HEK293T (cell line): Measurements from ENCODE around the gene SUPT5H.
A peak's percentile ranks its signal among the peaks of the same experiment; 100 is the strongest.

Experiments
- CTCF ChIA-PET: fragments of 350-600 bp; formaldehyde crosslinking; extraction: SDS; loops from one replicate; lab custom pipeline; 2021; ENCODE audit warnings: antibody characterized with exemption, inconsistent platforms; lab: Yijun Ruan, JAX
- POLR2A ChIA-PET: fragments of 350-600 bp; formaldehyde crosslinking; extraction: SDS; loops from one replicate; lab custom pipeline; 2020; ENCODE audit warnings: antibody characterized with exemption, inconsistent platforms; lab: Yijun Ruan, JAX
- DNase-seq: peaks from one replicate; pipeline ENCODE4 v3.0.0; 2012; ENCODE audit warnings: mixed read lengths; ENCODE audit errors: extremely low spot score
- ARNT ChIP-seq: fragments of 450-650 bp; IDR thresholded peaks from 2 replicates; pipeline ENCODE4 v1.6.1; 2017; ENCODE audit warnings: mild to moderate bottlenecking
- BHLHE40 ChIP-seq: fragments of 450-650 bp; IDR thresholded peaks from 2 replicates; pipeline ENCODE4 v1.6.1; 2016; ENCODE audit warnings: mild to moderate bottlenecking, moderate library complexity, borderline replicate concordance
- CTBP1 ChIP-seq: fragments of 450-650 bp; IDR thresholded peaks from 2 replicates; pipeline ENCODE4 v1.6.1; 2016; ENCODE audit warnings: borderline replicate concordance
- ELF4 ChIP-seq: fragments of 450-650 bp; IDR thresholded peaks from 2 replicates; pipeline ENCODE4 v1.6.1; 2017; ENCODE audit warnings: antibody characterized with exemption
- FOXA1 ChIP-seq: fragments of 450-650 bp; IDR thresholded peaks from 2 replicates; pipeline ENCODE4 v1.6.1; 2016; ENCODE audit warnings: mild to moderate bottlenecking
- FOXK2 ChIP-seq: fragments of 450-650 bp; IDR thresholded peaks from 2 replicates; pipeline ENCODE4 v1.6.1; 2016; ENCODE audit warnings: mild to moderate bottlenecking
- FOXM1 ChIP-seq: fragments of 450-650 bp; IDR thresholded peaks from 2 replicates; pipeline ENCODE4 v1.6.1; 2017; ENCODE audit warnings: mild to moderate bottlenecking, borderline replicate concordance
- HDGF ChIP-seq: fragments of 450-650 bp; IDR thresholded peaks from 2 replicates; pipeline ENCODE4 v1.6.1; 2017; ENCODE audit warnings: antibody characterized with exemption, borderline replicate concordance
- L3MBTL2 ChIP-seq: fragments of 450-650 bp; conservative IDR thresholded peaks from 2 replicates; pipeline ENCODE4 v1.6.1; 2016; ENCODE audit warnings: mild to moderate bottlenecking
- LEF1 ChIP-seq: fragments of 450-650 bp; IDR thresholded peaks from 2 replicates; pipeline ENCODE4 v1.6.1; 2017; ENCODE audit warnings: mild to moderate bottlenecking, borderline replicate concordance
- NFRKB ChIP-seq: fragments of 450-650 bp; IDR thresholded peaks from 2 replicates; pipeline ENCODE4 v1.6.1; 2016; ENCODE audit warnings: mild to moderate bottlenecking, moderate library complexity
- PKNOX1 ChIP-seq: fragments of 450-650 bp; IDR thresholded peaks from 2 replicates; pipeline ENCODE4 v1.6.1; 2016
- SP1 ChIP-seq: fragments of 450-650 bp; IDR thresholded peaks from 2 replicates; pipeline ENCODE4 v1.6.1; 2017
- SUZ12 ChIP-seq: fragments of 450-650 bp; IDR thresholded peaks from 2 replicates; pipeline ENCODE4 v1.6.1; 2016; ENCODE audit warnings: mild to moderate bottlenecking
- TARDBP ChIP-seq: fragments of 450-650 bp; IDR thresholded peaks from 2 replicates; pipeline ENCODE4 v1.6.1; 2016
- ZNF384 ChIP-seq: fragments of 450-650 bp; IDR thresholded peaks from 2 replicates; pipeline ENCODE4 v1.6.1; 2016

The SUPT5H gene

DNA sequence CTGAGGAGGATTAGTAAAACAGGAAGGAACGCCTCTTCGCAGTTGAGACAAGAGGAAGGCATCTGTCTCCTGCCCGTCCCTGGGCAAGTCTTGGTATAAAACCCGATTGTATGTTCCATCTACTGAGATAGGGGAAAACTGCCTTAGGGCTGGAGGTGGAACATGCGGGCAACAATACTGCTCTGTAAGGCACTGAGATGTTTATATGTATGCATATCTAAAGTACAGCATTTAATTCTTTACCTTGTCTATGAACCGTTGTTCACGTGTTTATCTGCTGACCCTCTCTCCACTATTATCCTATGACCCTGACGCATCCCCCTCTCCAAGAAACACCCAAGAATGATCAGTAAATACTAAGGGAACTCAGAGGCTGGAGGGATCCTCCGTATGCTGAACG lies 34.5 kb downstream of the SUPT5H start:
- no peak for DNase-seq
- POLR2A ChIA-PET = interaction anchor here (0.6 to 2.6 kb wide), 12 partner anchors 8 to 53 kb away, joined by 3 to 11 read pairs (median 5); partner anchors contain the start of genes DLL3, EID2B, RPS16 and SUPT5H
- TF ChIP-seq FOXK2 (no peak), NFRKB (no peak), HDGF (no peak), ELF4 (no peak), LEF1 (no peak), BHLHE40 (no peak), L3MBTL2 (no peak), SP1 (no peak), FOXM1 (no peak), PKNOX1 (no peak), SUZ12 (no peak), ARNT (no peak), TARDBP (no peak), CTBP1 (no peak), ZNF384 (no peak), FOXA1 (no peak)
- CTCF ChIA-PET = no interaction called here

DNA sequence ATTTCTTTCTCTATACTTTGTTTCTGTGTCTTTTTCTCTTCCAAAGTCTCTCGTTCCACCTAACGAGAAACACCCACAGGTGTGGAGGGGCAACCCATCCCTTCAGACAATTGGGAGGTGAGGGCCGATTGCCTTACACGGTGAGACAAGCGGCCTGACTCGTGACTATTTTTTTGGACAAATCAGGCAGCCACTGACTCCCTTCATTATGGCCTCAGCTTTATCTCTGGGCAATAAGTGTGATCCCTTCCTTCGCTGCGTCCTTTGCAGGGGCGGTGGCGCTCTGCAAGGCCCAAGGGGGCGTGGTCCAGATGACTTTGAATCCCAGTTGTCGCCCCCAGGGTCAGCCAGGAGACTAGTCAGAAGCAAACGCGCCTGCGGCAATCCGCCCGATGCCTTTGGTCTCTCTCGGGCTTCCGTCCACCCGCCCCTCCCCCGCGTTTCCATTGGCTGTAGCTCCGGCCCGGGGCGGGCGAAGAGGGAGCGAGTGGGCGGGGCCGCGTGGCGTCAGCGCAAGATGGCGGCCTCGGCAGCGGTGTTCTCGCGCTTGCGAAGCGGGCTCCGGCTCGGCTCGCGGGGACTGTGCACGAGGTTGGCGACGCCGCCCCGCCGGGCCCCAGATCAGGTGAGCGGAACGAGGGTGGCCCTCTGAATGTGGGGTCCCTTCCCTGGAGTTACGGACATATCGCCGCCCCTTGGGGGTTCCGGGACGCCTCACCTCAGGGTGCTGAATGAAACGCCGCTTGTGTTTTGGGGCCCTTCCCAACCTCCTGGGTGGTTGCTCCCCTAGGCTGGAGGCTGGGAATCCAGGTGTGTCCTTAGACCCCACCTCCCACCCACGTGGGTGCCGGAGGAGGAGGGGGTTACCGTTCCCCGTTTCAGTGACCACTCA lies 35.2 kb downstream of the SUPT5H start, which contains the start of gene TIMM50:
TIMM50 (plus strand) TSS at position 502 of the 892 bp plus-strand sequence; CDS start at position 518, 16 bp downstream.
- CTCF ChIA-PET = no interaction called here
- POLR2A ChIA-PET = interaction anchor here (0.6 to 2.6 kb wide), 12 partner anchors 9 to 52 kb away, joined by 3 to 11 read pairs (median 5); partner anchors contain the start of genes DLL3, EID2B, RPS16 and SUPT5H
- DNase-seq = peak; percentile 95
- TF ChIP-seq BHLHE40 (no peak), ELF4 (peak; percentile 26; the same call in 1 of the 2 replicates), L3MBTL2 (peak; percentile 70), SP1 (0 out of 2 replicates have a peak, but pooled peaks have one; percentile 8), ARNT (no peak), TARDBP (no peak), FOXM1 (no peak), PKNOX1 (no peak), HDGF (no peak), ZNF384 (no peak), CTBP1 (no peak)

DNA sequence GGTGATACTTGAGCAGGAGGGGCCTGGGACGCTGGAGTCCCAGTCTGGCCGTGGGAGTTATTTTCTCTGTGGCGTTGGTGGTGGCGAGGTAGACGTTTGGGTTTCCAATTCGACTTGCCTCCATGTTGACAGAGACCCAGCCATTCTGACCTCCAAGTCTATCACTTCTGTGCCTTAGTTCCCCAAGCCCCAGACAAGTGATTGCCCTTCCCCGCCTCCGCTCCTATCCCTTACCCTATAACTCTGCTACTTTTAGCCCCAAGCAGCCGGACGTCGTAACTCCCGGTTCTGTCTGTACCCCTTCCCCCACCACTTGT lies 35.8 kb downstream of the SUPT5H start:
- POLR2A ChIA-PET = interaction anchor here (1.0 to 2.6 kb wide), 8 partner anchors 9 to 51 kb away, joined by 4 to 11 read pairs (median 6); partner anchors contain the start of genes DLL3, EID2B, RPS16 and SUPT5H
- no peak for DNase-seq
- CTCF ChIA-PET = no interaction called here
- TF ChIP-seq FOXM1 (no peak), NFRKB (no peak), FOXK2 (no peak), CTBP1 (no peak), ELF4 (no peak), LEF1 (no peak), FOXA1 (no peak), SP1 (no peak), L3MBTL2 (no peak), SUZ12 (no peak), ARNT (no peak), HDGF (no peak)

- TF ChIP-seq BHLHE40 (no peak), NFRKB (no peak)
- CTCF ChIA-PET = no interaction called here
- POLR2A ChIA-PET = interaction anchor here (1.4 to 2.6 kb wide), 3 partner anchors 14 to 46 kb away, joined by 7 to 11 read pairs (median 11); partner anchors contain the start of genes DLL3 and RPS16
- no peak for DNase-seq
Measured at GRCh38 chr19:39481676-39482075, 36.3 kb downstream of the SUPT5H start.

- DNase-seq = no peak
- TF ChIP-seq FOXM1 (no peak), LEF1 (no peak), ARNT (no peak), NFRKB (no peak), ZNF384 (no peak), SP1 (no peak), CTBP1 (no peak), ELF4 (no peak), FOXA1 (no peak), PKNOX1 (no peak), SUZ12 (no peak), BHLHE40 (no peak), HDGF (no peak), L3MBTL2 (no peak), FOXK2 (no peak), TARDBP (no peak)
- CTCF ChIA-PET = no interaction called here
- POLR2A ChIA-PET = no interaction called here
Measured at GRCh38 chr19:39483141-39483540, 37.8 kb downstream of the SUPT5H start.
